Measurements from ENCODE around the gene PCGF3.

DNA sequence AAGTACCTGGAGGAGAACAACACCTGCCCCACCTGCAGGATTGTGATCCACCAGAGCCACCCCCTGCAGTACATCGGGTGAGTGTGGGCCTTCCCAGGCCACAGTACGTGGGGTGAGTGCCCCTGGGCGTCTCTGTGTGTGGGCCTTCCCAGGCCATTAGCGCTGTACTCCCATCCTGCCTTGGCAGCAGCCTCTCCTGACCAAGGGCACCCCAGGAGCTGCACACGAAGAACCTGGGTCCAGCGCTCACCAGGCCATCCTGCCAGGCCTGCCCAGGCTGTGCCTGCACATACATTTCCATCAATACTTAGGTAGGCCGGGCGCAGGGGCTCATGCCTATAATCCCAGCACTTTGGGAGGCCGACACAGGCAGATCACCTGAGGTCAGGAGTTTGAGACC, 29.3 kb downstream of the PCGF3 start:
- TF ChIP-seq, protein P1, sequence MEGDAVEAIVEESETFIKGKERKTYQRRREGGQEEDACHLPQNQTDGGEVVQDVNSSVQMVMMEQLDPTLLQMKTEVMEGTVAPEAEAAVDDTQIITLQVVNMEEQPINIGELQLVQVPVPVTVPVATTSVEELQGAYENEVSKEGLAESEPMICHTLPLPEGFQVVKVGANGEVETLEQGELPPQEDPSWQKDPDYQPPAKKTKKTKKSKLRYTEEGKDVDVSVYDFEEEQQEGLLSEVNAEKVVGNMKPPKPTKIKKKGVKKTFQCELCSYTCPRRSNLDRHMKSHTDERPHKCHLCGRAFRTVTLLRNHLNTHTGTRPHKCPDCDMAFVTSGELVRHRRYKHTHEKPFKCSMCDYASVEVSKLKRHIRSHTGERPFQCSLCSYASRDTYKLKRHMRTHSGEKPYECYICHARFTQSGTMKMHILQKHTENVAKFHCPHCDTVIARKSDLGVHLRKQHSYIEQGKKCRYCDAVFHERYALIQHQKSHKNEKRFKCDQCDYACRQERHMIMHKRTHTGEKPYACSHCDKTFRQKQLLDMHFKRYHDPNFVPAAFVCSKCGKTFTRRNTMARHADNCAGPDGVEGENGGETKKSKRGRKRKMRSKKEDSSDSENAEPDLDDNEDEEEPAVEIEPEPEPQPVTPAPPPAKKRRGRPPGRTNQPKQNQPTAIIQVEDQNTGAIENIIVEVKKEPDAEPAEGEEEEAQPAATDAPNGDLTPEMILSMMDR (IDR thresholded peaks at IDR 0.05; ENCODE audit: low read depth, low read length, missing input control): no peak
- TF ChIP-seq GABPA (IDR thresholded peaks at IDR 0.05 in 1 of 2, conservative IDR thresholded peaks at IDR 0.05 in 1 of 2) (no peak), SP1 (IDR thresholded peaks at IDR 0.05) (no peak), EGR1 (IDR thresholded peaks at IDR 0.05; ENCODE audit: low read depth in 2 of 2) (no peak), RAD21 (IDR thresholded peaks at IDR 0.05) (no peak), TAF1 (conservative IDR thresholded peaks at IDR 0.05) (no peak), HNF4A (conservative IDR thresholded peaks at IDR 0.05) (no peak), NR2F2 (IDR thresholded peaks at IDR 0.05) (no peak)
- TF ChIP-seq, protein P2, sequence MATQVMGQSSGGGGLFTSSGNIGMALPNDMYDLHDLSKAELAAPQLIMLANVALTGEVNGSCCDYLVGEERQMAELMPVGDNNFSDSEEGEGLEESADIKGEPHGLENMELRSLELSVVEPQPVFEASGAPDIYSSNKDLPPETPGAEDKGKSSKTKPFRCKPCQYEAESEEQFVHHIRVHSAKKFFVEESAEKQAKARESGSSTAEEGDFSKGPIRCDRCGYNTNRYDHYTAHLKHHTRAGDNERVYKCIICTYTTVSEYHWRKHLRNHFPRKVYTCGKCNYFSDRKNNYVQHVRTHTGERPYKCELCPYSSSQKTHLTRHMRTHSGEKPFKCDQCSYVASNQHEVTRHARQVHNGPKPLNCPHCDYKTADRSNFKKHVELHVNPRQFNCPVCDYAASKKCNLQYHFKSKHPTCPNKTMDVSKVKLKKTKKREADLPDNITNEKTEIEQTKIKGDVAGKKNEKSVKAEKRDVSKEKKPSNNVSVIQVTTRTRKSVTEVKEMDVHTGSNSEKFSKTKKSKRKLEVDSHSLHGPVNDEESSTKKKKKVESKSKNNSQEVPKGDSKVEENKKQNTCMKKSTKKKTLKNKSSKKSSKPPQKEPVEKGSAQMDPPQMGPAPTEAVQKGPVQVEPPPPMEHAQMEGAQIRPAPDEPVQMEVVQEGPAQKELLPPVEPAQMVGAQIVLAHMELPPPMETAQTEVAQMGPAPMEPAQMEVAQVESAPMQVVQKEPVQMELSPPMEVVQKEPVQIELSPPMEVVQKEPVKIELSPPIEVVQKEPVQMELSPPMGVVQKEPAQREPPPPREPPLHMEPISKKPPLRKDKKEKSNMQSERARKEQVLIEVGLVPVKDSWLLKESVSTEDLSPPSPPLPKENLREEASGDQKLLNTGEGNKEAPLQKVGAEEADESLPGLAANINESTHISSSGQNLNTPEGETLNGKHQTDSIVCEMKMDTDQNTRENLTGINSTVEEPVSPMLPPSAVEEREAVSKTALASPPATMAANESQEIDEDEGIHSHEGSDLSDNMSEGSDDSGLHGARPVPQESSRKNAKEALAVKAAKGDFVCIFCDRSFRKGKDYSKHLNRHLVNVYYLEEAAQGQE (IDR thresholded peaks at IDR 0.05): no peak
- TF ChIP-seq, protein P3, sequence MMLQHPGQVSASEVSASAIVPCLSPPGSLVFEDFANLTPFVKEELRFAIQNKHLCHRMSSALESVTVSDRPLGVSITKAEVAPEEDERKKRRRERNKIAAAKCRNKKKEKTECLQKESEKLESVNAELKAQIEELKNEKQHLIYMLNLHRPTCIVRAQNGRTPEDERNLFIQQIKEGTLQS (IDR thresholded peaks at IDR 0.05): no peak
- TF ChIP-seq, protein P4, sequence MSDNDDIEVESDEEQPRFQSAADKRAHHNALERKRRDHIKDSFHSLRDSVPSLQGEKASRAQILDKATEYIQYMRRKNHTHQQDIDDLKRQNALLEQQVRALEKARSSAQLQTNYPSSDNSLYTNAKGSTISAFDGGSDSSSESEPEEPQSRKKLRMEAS (IDR thresholded peaks at IDR 0.05): no peak
